Urinary bladder (tissue), 4 donors: ENCODE results near the gene CDCP1. TPM values are rescaled to one million over a fixed set of nuclear protein-coding genes. Genes with fewer than 3 reads are reported as not detected.

Source experiments
- DNase-seq: peaks from one replicate; pipeline ENCODE4 v3.0.0-alpha.2; 2015; ENCODE audit errors: extremely low spot score
- H3K27ac ChIP-seq: one replicate; pipeline ENCODE4 v1.5.1; 2013; ENCODE audit warnings: low read depth, mild to moderate bottlenecking, moderate library complexity
- H3K36me3 ChIP-seq: one replicate; pipeline ENCODE4 v1.6.1; 2013; ENCODE audit warnings: mild to moderate bottlenecking, moderate library complexity; ENCODE audit not compliant: insufficient read depth
- H3K4me1 ChIP-seq: one replicate; pipeline ENCODE4 v1.6.1; 2013; ENCODE audit warnings: mild to moderate bottlenecking, moderate library complexity; ENCODE audit not compliant: insufficient read depth
- H3K4me3 ChIP-seq: one replicate; pipeline ENCODE4 v1.5.1; 2013; ENCODE audit warnings: low read depth, low read length
- WGBS: extraction: QIAGEN DNeasy Blood & Tissue Kit; methylation state at CpG from one replicate; pipeline ENCODE4 v1.1.7; 2013; 5-methylcytosine and 5-hydroxymethylcytosine counted together
- polyA plus RNA-seq: library from polyadenylated mRNA; stranded (reverse); fragments of 200-250 nt; gene quantifications from one replicate; pipeline ENCODE4 v1.2.3, GENCODE V29; 2013
- total RNA-seq: library from RNA; depleted of rRNA; stranded (reverse); fragments of >200 nt; gene quantifications from one replicate; pipeline ENCODE4 v1.2.3, GENCODE V29; 2014
- donor health status: healthy with polysubstance abuse.
- donor health status: healthy.

CDCP1 gene
- total RNA-seq, result 2.9 TPM
- 2.0 TPM for polyA plus RNA-seq

GRCh38 chr3:45145681-45146614 lies at the start of gene CDCP1:
Gene CDCP1, minus strand, starts transcription at chr3:45146378. Its CDS starts 91 bp downstream, at chr3:45146287.
- Histone ChIP-seq H3K4me1 (peaks cover 2% of the 10 kb centered on the region), H3K36me3 (no peaks in the 10 kb centered on the region), H3K27ac (peak within 1 kb of the TSS; percentile 47), H3K4me3 (peak within 1 kb of the TSS; percentile 42)
- WGBS, result 1% methylated on average over 92 of the region's 92 CpGs
- DNase-seq, result no peak

- 91% methylated on average over 5 of the region's 5 CpGs for whole genome bisulfite sequencing
- Histone ChIP-seq H3K4me1 (no peaks in the 10 kb centered on the region), H3K4me3 (no peak overlapping the region), H3K27ac (no peak overlapping the region), H3K36me3 (no peaks in the 10 kb centered on the region)
- DNase-seq, result no peak
These were observed 48.6 kb upstream of the CDCP1 start for GRCh38 chr3:45194791-45195190.

DNA sequence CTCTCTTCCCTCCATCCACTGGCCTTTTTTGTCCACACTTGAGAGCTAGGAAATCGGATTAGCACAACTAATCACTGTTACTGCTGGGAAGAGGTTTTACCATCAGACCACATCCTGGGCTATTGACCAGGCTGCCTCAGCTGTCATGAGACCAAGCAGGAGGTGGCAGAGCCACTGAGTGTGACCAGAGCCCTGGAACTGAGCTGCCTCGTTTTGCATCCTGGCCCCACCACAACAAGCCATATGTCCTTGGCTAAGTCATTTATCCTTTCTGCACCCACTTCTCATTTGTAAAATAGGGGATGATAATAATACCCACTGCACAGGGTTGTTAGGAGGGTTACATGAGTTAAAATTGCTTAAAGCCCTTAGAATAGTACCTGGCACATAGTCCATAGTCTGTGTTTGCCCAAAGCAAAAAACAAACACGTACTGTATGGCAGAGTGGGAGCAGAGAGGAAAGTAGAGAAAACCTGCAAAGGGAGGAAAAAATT lies 45.8 kb upstream of the CDCP1 start:
- 73% methylated on average over 3 of the region's 3 CpGs for WGBS

GRCh38 chr3:45191424-45191823 lies 45.2 kb upstream of the CDCP1 start:
- Histone ChIP-seq H3K27ac (no peak overlapping the region), H3K36me3 (no peaks in the 10 kb centered on the region), H3K4me3 (no peak overlapping the region), H3K4me1 (no peaks in the 10 kb centered on the region)
- WGBS, result 94% methylated on average over 4 of the region's 4 CpGs
- DNase-seq, result no peak

More for the DNA sequence above, 45.8 kb upstream of the CDCP1 start:
- no peak overlapping the region for H3K27ac ChIP-seq
- no peak for DNase-seq
- H3K36me3 ChIP-seq, result no peaks in the 10 kb centered on the region
- H3K4me1 ChIP-seq, result no peaks in the 10 kb centered on the region
- H3K4me3 ChIP-seq, result no peak overlapping the region

- Histone ChIP-seq H3K4me1 (no peaks in the 10 kb centered on the region), H3K4me3 (no peak overlapping the region), H3K27ac (no peak overlapping the region), H3K36me3 (no peaks in the 10 kb centered on the region)
- no peak for DNase-seq
- WGBS, result 54% methylated on average over 8 of the region's 8 CpGs
These were observed 42.8 kb upstream of the CDCP1 start for GRCh38 chr3:45188719-45189659.

DNA sequence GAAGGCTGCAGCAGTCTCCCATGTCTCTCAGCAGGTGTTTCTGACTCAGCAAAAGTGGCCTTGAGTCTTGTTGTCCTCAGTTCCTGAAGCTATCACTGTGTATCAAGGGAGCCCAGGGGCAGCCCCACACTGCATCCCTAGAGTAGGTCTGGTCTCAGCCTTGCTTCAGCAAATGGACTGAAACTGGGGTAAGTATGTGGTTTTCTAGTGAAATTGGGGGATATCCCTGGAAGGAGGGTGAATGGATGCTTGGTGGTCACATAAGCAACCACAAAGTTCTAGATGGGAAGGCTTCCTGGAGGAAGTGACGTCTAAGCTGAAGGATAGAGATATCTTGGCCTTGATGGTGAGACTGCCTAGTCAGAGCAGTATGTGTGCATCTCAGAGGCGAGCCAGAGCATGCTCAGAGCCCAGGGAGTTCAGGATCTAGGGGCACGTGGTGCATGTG lies 41.5 kb upstream of the CDCP1 start:
- no peak for DNase-seq
- no peaks in the 10 kb centered on the region for H3K36me3 ChIP-seq
- H3K27ac ChIP-seq, result no peak overlapping the region
- H3K4me3 ChIP-seq, result no peak overlapping the region
- H3K4me1 ChIP-seq, result no peaks in the 10 kb centered on the region
- 79% methylated on average over 3 of the region's 3 CpGs for WGBS

GRCh38 chr3:45186871-45187270 lies 40.7 kb upstream of the CDCP1 start:
- no peak overlapping the region for H3K4me3 ChIP-seq
- WGBS, result 95% methylated on average over 6 of the region's 6 CpGs
- no peaks in the 10 kb centered on the region for H3K36me3 ChIP-seq
- no peak overlapping the region for H3K27ac ChIP-seq
- H3K4me1 ChIP-seq, result no peaks in the 10 kb centered on the region
- DNase-seq, result no peak

DNA sequence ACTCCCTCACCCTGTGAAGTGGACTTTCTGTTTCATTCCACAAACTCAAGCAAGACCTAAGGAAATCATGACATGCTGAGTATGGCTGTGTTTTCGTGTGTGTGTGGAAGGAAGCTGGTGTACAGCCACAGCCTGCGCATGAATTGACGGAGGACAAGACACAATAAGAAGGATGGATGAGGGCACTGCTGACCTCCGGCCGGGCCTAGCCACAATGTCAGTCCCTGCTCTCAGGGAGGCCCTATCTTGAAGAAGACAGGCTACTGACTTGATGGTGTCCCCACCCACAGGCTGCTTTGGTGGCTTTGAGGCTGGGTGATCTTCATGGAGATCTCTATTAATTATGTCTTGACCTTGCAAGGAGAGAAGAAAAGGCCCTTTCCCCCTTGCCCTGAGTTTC lies 39.3 kb upstream of the CDCP1 start:
- Histone ChIP-seq H3K27ac (no peak overlapping the region), H3K4me1 (no peaks in the 10 kb centered on the region), H3K4me3 (no peak overlapping the region), H3K36me3 (no peaks in the 10 kb centered on the region)
- WGBS, result 93% methylated on average over 5 of the region's 5 CpGs
- no peak for DNase-seq

DNA sequence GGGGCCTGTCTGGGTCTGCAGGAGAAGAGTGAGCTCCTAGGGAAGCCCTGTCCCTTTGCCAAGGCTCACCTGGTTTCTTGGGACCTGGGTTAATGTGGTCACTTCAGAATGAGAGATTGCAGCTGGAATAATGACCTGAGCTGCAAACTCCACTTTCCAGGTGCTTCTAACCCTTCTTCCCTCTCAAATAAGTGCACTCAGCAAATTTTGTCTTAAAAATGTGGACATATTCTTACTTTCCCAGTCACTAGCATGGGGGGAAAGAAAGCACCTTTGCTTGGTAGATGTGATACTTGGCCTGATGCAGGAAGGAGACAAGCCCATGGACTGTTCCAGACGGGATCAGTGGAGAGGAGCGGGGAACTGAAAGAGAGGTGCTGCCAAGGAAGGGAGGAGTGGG lies 38.9 kb upstream of the CDCP1 start:
- no peak for DNase-seq
- H3K4me1 ChIP-seq, result no peaks in the 10 kb centered on the region
- H3K4me3 ChIP-seq, result no peak overlapping the region
- H3K27ac ChIP-seq, result no peak overlapping the region
- H3K36me3 ChIP-seq, result no peaks in the 10 kb centered on the region
- WGBS, result 95% methylated on average over 2 of the region's 2 CpGs

- Histone ChIP-seq H3K4me3 (no peak overlapping the region), H3K4me1 (no peaks in the 10 kb centered on the region), H3K27ac (no peak overlapping the region), H3K36me3 (no peaks in the 10 kb centered on the region)
- 86% methylated on average over 7 of the region's 7 CpGs for WGBS
- no peak for DNase-seq
These were observed 37.7 kb upstream of the CDCP1 start for GRCh38 chr3:45183872-45184262.

DNA sequence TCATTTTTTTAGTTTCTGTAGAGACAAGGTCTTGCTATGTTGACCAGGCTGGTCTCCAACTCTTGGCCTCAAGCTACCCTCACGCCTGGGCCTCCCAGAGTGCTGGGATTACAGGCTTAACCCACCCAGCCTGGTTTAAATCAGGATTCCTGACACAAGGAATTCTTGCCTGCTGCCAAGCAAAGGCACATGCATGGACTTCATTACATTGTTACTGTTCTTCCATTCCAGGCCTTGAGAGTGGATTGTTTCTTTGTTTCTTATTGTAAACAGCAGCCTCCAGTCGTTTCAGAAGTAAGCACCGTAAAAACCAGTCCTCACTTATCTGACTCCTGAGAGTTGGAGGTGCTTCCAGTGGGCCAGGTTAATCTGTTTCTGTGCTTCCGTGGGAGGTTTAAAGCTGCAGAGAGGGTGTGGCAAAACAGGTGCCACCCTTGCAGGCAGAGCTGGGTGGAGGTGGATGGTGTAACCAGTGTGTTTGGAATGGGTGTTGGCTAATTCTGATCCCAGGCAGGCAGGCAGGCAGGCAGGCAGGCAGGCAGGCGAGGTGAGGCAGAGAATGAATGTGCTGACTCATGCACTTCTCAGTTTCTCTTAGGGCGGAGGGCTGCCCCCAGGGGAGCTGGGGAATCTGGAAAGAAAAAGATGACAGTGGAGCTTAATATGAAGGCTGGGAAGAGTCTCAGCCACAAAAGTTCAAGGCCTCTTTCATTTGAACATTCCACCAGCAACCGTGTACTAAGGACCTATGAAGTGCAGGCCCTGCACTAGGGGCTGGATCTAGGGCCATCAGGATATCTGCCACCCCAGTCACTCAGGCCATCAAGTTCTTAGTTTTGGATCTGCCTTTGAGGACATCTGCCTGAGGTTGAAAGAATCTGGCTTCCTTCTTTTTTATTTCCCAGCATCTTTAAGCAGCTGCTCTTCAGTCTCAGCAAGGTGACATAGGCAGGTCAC lies 37.0 kb upstream of the CDCP1 start:
- Histone ChIP-seq H3K36me3 (no peaks in the 10 kb centered on the region), H3K4me1 (no peaks in the 10 kb centered on the region), H3K27ac (no peak overlapping the region), H3K4me3 (no peak overlapping the region)
- DNase-seq, result no peak
- 33% methylated on average over 7 of the region's 7 CpGs for WGBS

GRCh38 chr3:45181496-45181895 lies 35.3 kb upstream of the CDCP1 start:
- Histone ChIP-seq H3K4me3 (no peak overlapping the region), H3K4me1 (no peaks in the 10 kb centered on the region), H3K27ac (no peak overlapping the region), H3K36me3 (no peaks in the 10 kb centered on the region)
- WGBS, result 47% methylated on average over 5 of the region's 5 CpGs
- no peak for DNase-seq

DNA sequence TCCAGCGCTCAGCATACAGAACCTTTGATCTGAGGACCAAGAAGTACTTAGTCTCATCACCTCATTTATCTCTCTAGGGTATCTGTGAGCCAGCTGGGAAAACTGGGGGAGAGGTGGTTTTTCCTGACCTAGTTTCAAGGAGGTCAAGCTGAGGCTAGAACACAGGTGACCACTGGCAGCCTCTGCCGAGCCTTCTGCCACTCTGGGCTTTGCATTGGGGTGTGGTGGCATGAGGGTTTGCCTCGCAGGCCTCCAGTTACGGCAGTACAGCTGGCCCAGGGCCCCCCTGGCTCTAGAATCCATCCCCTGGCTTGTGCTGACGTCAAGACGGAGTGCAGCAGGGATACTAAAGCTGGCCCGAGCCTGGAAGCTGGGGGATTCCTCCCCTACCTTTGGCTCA lies 34.7 kb upstream of the CDCP1 start:
- Histone ChIP-seq H3K36me3 (no peaks in the 10 kb centered on the region), H3K27ac (no peak overlapping the region), H3K4me1 (no peaks in the 10 kb centered on the region), H3K4me3 (no peak overlapping the region)
- 52% methylated on average over 7 of the region's 7 CpGs for WGBS
- DNase-seq, result no peak
